Gastroesophageal sphincter (tissue), 3 donors: ENCODE measurements around the gene MCF2L2.

Experiments
- CTCF ChIP-seq, 4 experiments: fragments of 200-600 bp in 2 of 4; fragments of 450-650 bp in 2 of 4; sonication (generic) in 1 of 4; IDR thresholded peaks; one replicate each; pipeline ENCODE4 v1.5.1; 2017 to 2019; ENCODE audit warnings: antibody characterized with exemption in 4 of 4, mild to moderate bottlenecking in 2 of 4, moderate library complexity in 2 of 4
- EP300 ChIP-seq: sonication (generic); formaldehyde crosslinking; IDR thresholded peaks from one replicate; pipeline ENCODE4 v1.6.1; 2017; ENCODE audit warnings: antibody characterized with exemption, mild to moderate bottlenecking
- POLR2A ChIP-seq, 2 donors: fragments of 450-650 bp; IDR thresholded peaks; one replicate each; pipeline ENCODE4 v1.6.1; 2017; ENCODE audit warnings: antibody characterized with exemption in 2 of 2, mild to moderate bottlenecking in 2 of 2, moderate library complexity in 1 of 2
- POLR2AphosphoS5 ChIP-seq: sonication (generic); formaldehyde crosslinking; IDR thresholded peaks from one replicate; pipeline ENCODE4 v1.6.1; 2017; ENCODE audit warnings: antibody characterized with exemption

- no peak for TF ChIP-seq CTCF (IDR thresholded peaks at IDR 0.05)
- no peak for TF ChIP-seq POLR2AphosphoS5
- no peak for TF ChIP-seq POLR2A (IDR thresholded peaks at IDR 0.05)
- no peak for TF ChIP-seq EP300
These were observed 112.7 kb downstream of the MCF2L2 start for GRCh38 chr3:183315739-183316138.
